MM.1S (cell line): Measurements from ENCODE around the gene MICU1.

Experiments
- DNase-seq: peaks from one replicate; pipeline ENCODE4 v3.0.0-alpha.2; 2015
- H2AFZ ChIP-seq: fragments of 300-600 bp; sonication (generic); 2 replicates; pipeline ENCODE4 v1.6.0; 2016; ENCODE audit warnings: antibody characterized with exemption, low read length
- H3F3A ChIP-seq: fragments of 300-600 bp; sonication (generic); 2 replicates; pipeline ENCODE4 v1.6.1; 2016; ENCODE audit warnings: mild to moderate bottlenecking, antibody characterized with exemption, low read length, moderate library complexity, mixed read lengths; ENCODE audit not compliant: insufficient read depth
- H3K27ac ChIP-seq: fragments of 300-600 bp; sonication (generic); 2 replicates; pipeline ENCODE4 v1.5.1; 2016; ENCODE audit warnings: mild to moderate bottlenecking, low read length
- H3K27me3 ChIP-seq: fragments of 300-600 bp; sonication (generic); replicated peaks from 2 replicates; pipeline ENCODE4 v1.6.0; 2016; ENCODE audit warnings: low read length; ENCODE audit not compliant: insufficient read depth
- H3K36me3 ChIP-seq: fragments of 300-600 bp; sonication (generic); replicated peaks from 2 replicates; pipeline ENCODE4 v1.6.1; 2016; ENCODE audit warnings: mild to moderate bottlenecking, low read length, mixed read lengths; ENCODE audit not compliant: insufficient read depth
- H3K4me1 ChIP-seq: fragments of 300-600 bp; sonication (generic); 2 replicates; pipeline ENCODE4 v1.6.1; 2016; ENCODE audit warnings: low read length, mixed read lengths
- H3K4me2 ChIP-seq: fragments of 300-600 bp; sonication (generic); 2 replicates; pipeline ENCODE4 v1.6.0; 2016; ENCODE audit warnings: low read depth, low read length
- H3K4me3 ChIP-seq: fragments of 300-600 bp; sonication (generic); 2 replicates; pipeline ENCODE4 v1.5.1; 2016; ENCODE audit warnings: low read length, mixed read lengths
- H3K79me2 ChIP-seq: fragments of 300-600 bp; sonication (generic); 2 replicates; pipeline ENCODE4 v1.6.1; 2016; ENCODE audit warnings: mixed run types, low read length, mixed read lengths
- H3K9ac ChIP-seq: fragments of 300-600 bp; sonication (generic); 2 replicates; pipeline ENCODE4 v1.6.1; 2016; ENCODE audit warnings: low read length, mixed read lengths
- H3K9me2 ChIP-seq: fragments of 300-600 bp; sonication (generic); replicated peaks from 2 replicates; pipeline ENCODE4 v1.6.1; 2016; ENCODE audit warnings: mild to moderate bottlenecking, low read length, mixed read lengths; ENCODE audit not compliant: insufficient read depth
- H3K9me3 ChIP-seq: fragments of 300-600 bp; sonication (generic); replicated peaks from 2 replicates; pipeline ENCODE4 v1.6.1; 2016; ENCODE audit warnings: mild to moderate bottlenecking, low read length, mixed read lengths; ENCODE audit not compliant: insufficient read depth
- H4K20me1 ChIP-seq: fragments of 300-600 bp; sonication (generic); 2 replicates; pipeline ENCODE4 v1.6.1; 2016; ENCODE audit warnings: mild to moderate bottlenecking, low read length, moderate library complexity, mixed read lengths; ENCODE audit not compliant: insufficient read depth
- CTCF ChIP-seq: fragments of 300-600 bp; sonication (generic); IDR thresholded peaks from 2 replicates; pipeline ENCODE4 v1.5.1; 2016; ENCODE audit warnings: antibody characterized with exemption, low read length, mixed read lengths
- EZH2 ChIP-seq: fragments of 300-600 bp; sonication (generic); optimal IDR thresholded peaks from 2 replicates; pipeline ENCODE3; 2017; ENCODE audit warnings: low read depth, mild to moderate bottlenecking, antibody characterized with exemption, low read length, mixed read lengths
- EZH2phosphoT487 ChIP-seq: fragments of 300-600 bp; sonication (generic); IDR thresholded peaks from 2 replicates; pipeline ENCODE4 v1.6.1; 2018; ENCODE audit warnings: antibody characterized with exemption, low read length

The MICU1 gene

GRCh38 chr10:72459301-72459700 is 166.6 kb downstream of the MICU1 start:
- H3K4me2 ChIP-seq = no peak overlapping the region
- no peaks in the 10 kb centered on the region for H3K9me2 ChIP-seq
- no peaks in the 10 kb centered on the region for H3K4me1 ChIP-seq
- no peak for TF ChIP-seq CTCF
- no peak for TF ChIP-seq EZH2
- no peak for TF ChIP-seq EZH2phosphoT487
- H4K20me1 ChIP-seq = no peaks in the 10 kb centered on the region
- no peaks in the 10 kb centered on the region for H3K27me3 ChIP-seq
- no peaks in the 10 kb centered on the region for H3K9me3 ChIP-seq
- no peak overlapping the region for H2AFZ ChIP-seq
- DNase-seq = no peak
- no peak overlapping the region for H3K9ac ChIP-seq
- no peak overlapping the region for H3K4me3 ChIP-seq
- no peak overlapping the region for H3K27ac ChIP-seq
- no peaks in the 10 kb centered on the region for H3F3A ChIP-seq
- H3K36me3 ChIP-seq = no peaks in the 10 kb centered on the region
- H3K79me2 ChIP-seq = no peaks in the 10 kb centered on the region

- Histone ChIP-seq H3K4me2 (no peak overlapping the region), H3K9me2 (no peaks in the 10 kb centered on the region), H2AFZ (no peak overlapping the region), H3K27ac (no peak overlapping the region), H3K79me2 (no peaks in the 10 kb centered on the region), H3K27me3 (no peaks in the 10 kb centered on the region), H3K9me3 (no peaks in the 10 kb centered on the region), H3F3A (no peaks in the 10 kb centered on the region), H3K4me3 (no peak overlapping the region), H3K36me3 (no peaks in the 10 kb centered on the region), H3K4me1 (no peaks in the 10 kb centered on the region), H3K9ac (no peak overlapping the region), H4K20me1 (no peaks in the 10 kb centered on the region)
- DNase-seq = no peak
- TF ChIP-seq CTCF (no peak), EZH2 (no peak), EZH2phosphoT487 (no peak)
These were observed 169.8 kb downstream of the MICU1 start for GRCh38 chr10:72455889-72456595.

- no peak overlapping the region for H3K4me2 ChIP-seq
- TF ChIP-seq EZH2phosphoT487 = no peak
- TF ChIP-seq EZH2 = no peak
- TF ChIP-seq CTCF = no peak
- H3K4me1 ChIP-seq = no peaks in the 10 kb centered on the region
- no peak for DNase-seq
- H3K79me2 ChIP-seq = no peaks in the 10 kb centered on the region
- H3F3A ChIP-seq = no peaks in the 10 kb centered on the region
- no peaks in the 10 kb centered on the region for H3K27me3 ChIP-seq
- H3K27ac ChIP-seq = no peak overlapping the region
- H3K9me3 ChIP-seq = no peaks in the 10 kb centered on the region
- H2AFZ ChIP-seq = no peak overlapping the region
- no peak overlapping the region for H3K9ac ChIP-seq
- no peaks in the 10 kb centered on the region for H3K9me2 ChIP-seq
- no peaks in the 10 kb centered on the region for H3K36me3 ChIP-seq
- H4K20me1 ChIP-seq = no peaks in the 10 kb centered on the region
- no peak overlapping the region for H3K4me3 ChIP-seq
These were observed 175.9 kb downstream of the MICU1 start for GRCh38 chr10:72449941-72450441.
